ENCODE data around the gene SYTL1.
A peak's percentile ranks its signal among the peaks of the same experiment; 100 is the strongest.

SYTL1 gene

GRCh38 chr1:27349784-27350662 lies 8.2 kb downstream of the SYTL1 start:
- H3K4me3 Mint-ChIP-seq: no peak overlapping the region
- peaks cover 4% of the 10 kb centered on the region for H3K4me1 Mint-ChIP-seq
- ATAC-seq (no peak), DNase-seq (no peak)
- H3K36me3 Mint-ChIP-seq (ENCODE audit: low read depth): peaks cover 5% of the 10 kb centered on the region
- H3K9me3 Mint-ChIP-seq: no peaks in the 10 kb centered on the region
- H3K27me3 Mint-ChIP-seq: no peaks in the 10 kb centered on the region
- no peak overlapping the region for H3K27ac Mint-ChIP-seq

GRCh38 chr1:27350663-27351540 lies 9.1 kb downstream of the SYTL1 start:
- DNase-seq (no peak), ATAC-seq (no peak)
- no peaks in the 10 kb centered on the region for H3K9me3 Mint-ChIP-seq
- no peaks in the 10 kb centered on the region for H3K27me3 Mint-ChIP-seq
- H3K4me1 Mint-ChIP-seq: peaks cover 11% of the 10 kb centered on the region
- peaks cover 5% of the 10 kb centered on the region for H3K36me3 Mint-ChIP-seq (ENCODE audit: low read depth)
- H3K4me3 Mint-ChIP-seq: no peak overlapping the region
- H3K27ac Mint-ChIP-seq: no peak overlapping the region

GRCh38 chr1:27351541-27352107 lies 9.8 kb downstream of the SYTL1 start:
- Mint-ChIP-seq H3K9me3 (no peaks in the 10 kb centered on the region), H3K27me3 (no peaks in the 10 kb centered on the region), H3K4me3 (no peak overlapping the region), H3K4me1 (peaks cover 19% of the 10 kb centered on the region), H3K27ac (no peak overlapping the region), H3K36me3 (ENCODE audit: low read depth) (peaks cover 2% of the 10 kb centered on the region)
- no peak for DNase-seq
- ATAC-seq: no peak

GRCh38 chr1:27353166-27353565 lies 11.3 kb downstream of the SYTL1 start:
- Mint-ChIP-seq H3K27me3 (no peaks in the 10 kb centered on the region), H3K9me3 (no peaks in the 10 kb centered on the region), H3K36me3 (ENCODE audit: low read depth) (no peaks in the 10 kb centered on the region), H3K27ac (no peak overlapping the region), H3K4me1 (peaks cover 29% of the 10 kb centered on the region), H3K4me3 (no peak overlapping the region)
- ATAC-seq (no peak), DNase-seq (no peak)

- Mint-ChIP-seq H3K27ac (no peak overlapping the region), H3K4me1 (peaks cover 30% of the 10 kb centered on the region), H3K27me3 (no peaks in the 10 kb centered on the region), H3K36me3 (ENCODE audit: low read depth) (no peaks in the 10 kb centered on the region), H3K9me3 (no peaks in the 10 kb centered on the region), H3K4me3 (no peak overlapping the region)
- DNase-seq: no peak
- ATAC-seq: no peak
These were observed 11.8 kb downstream of the SYTL1 start for GRCh38 chr1:27353629-27354028.

GRCh38 chr1:27355683-27356082 lies 13.9 kb downstream of the SYTL1 start:
- Mint-ChIP-seq H3K4me3 (peak overlapping the region; percentile 0), H3K27ac (no peak overlapping the region), H3K36me3 (ENCODE audit: low read depth) (no peaks in the 10 kb centered on the region), H3K27me3 (peaks cover 6% of the 10 kb centered on the region), H3K4me1 (peaks cover 46% of the 10 kb centered on the region), H3K9me3 (no peaks in the 10 kb centered on the region)
- ATAC-seq: no peak
- DNase-seq: no peak

- DNase-seq (no peak), ATAC-seq (no peak)
- no peaks in the 10 kb centered on the region for H3K36me3 Mint-ChIP-seq (ENCODE audit: low read depth)
- H3K27ac Mint-ChIP-seq: no peak overlapping the region
- no peaks in the 10 kb centered on the region for H3K9me3 Mint-ChIP-seq
- H3K27me3 Mint-ChIP-seq: peaks cover 6% of the 10 kb centered on the region
- H3K4me1 Mint-ChIP-seq: peaks cover 46% of the 10 kb centered on the region
- H3K4me3 Mint-ChIP-seq: peak overlapping the region; percentile 67
These were observed 14.4 kb downstream of the SYTL1 start for GRCh38 chr1:27356277-27356618.

DNA sequence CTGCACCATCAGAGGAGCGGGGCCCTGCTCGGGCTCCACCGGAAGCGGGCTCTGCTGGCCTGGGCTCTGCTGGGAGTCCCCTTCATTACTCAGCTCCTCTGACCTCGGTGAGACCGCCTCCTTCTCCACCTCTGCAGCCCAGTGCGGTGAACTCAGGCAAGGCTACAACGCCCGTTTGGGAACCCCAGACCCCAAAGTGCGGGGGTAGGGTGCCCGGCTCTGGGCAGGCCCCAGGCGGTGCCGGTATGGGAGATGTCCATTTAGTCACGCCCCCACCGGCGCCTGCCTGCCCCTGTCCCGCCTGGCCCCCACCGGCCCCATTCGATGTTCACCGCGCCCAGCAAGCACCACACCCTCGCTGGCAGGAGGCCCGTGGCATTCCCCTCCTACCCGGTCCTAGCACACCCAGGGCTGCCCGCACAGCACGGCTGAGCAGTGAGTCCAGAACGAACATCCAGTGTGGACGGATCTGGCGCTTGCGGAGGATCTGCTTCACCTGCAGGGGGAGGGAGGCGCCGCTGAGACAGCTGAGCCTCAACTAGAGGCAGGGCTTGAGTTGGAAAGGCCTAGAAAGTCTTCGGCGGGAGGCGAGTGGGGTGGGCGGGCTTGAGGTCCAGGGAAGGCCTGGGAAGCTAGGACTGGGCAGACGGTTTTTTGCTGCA lies 14.9 kb downstream of the SYTL1 start:
- ATAC-seq (peak; percentile 75), DNase-seq (peak; percentile 61)
- peak overlapping the region; percentile 73 for H3K27ac Mint-ChIP-seq
- peaks cover 46% of the 10 kb centered on the region for H3K4me1 Mint-ChIP-seq
- H3K9me3 Mint-ChIP-seq: no peaks in the 10 kb centered on the region
- H3K36me3 Mint-ChIP-seq (ENCODE audit: low read depth): no peaks in the 10 kb centered on the region
- H3K4me3 Mint-ChIP-seq: peak overlapping the region; percentile 67
- H3K27me3 Mint-ChIP-seq: peaks cover 6% of the 10 kb centered on the region

- peak overlapping the region; percentile 67 for H3K4me3 Mint-ChIP-seq
- no peaks in the 10 kb centered on the region for H3K36me3 Mint-ChIP-seq (ENCODE audit: low read depth)
- peak; percentile 48 for ATAC-seq
- peak overlapping the region; percentile 73 for H3K27ac Mint-ChIP-seq
- no peaks in the 10 kb centered on the region for H3K9me3 Mint-ChIP-seq
- peaks cover 46% of the 10 kb centered on the region for H3K4me1 Mint-ChIP-seq
- H3K27me3 Mint-ChIP-seq: peaks cover 6% of the 10 kb centered on the region
- peak; percentile 85 for DNase-seq
These were observed 15.6 kb downstream of the SYTL1 start for GRCh38 chr1:27357281-27358037.

- Mint-ChIP-seq H3K9me3 (no peaks in the 10 kb centered on the region), H3K27ac (no peak overlapping the region), H3K4me1 (peaks cover 46% of the 10 kb centered on the region), H3K4me3 (peak overlapping the region; percentile 67), H3K27me3 (peaks cover 6% of the 10 kb centered on the region), H3K36me3 (ENCODE audit: low read depth) (no peaks in the 10 kb centered on the region)
- ATAC-seq: no peak
- DNase-seq: no peak
These were observed 16.5 kb downstream of the SYTL1 start for GRCh38 chr1:27358038-27358927.

- Mint-ChIP-seq H3K4me3 (no peak overlapping the region), H3K36me3 (ENCODE audit: low read depth) (no peaks in the 10 kb centered on the region), H3K9me3 (no peaks in the 10 kb centered on the region), H3K27ac (no peak overlapping the region), H3K27me3 (peaks cover 6% of the 10 kb centered on the region), H3K4me1 (peaks cover 46% of the 10 kb centered on the region)
- ATAC-seq (no peak), DNase-seq (no peak)
These were observed 17.1 kb downstream of the SYTL1 start for GRCh38 chr1:27358928-27359313.

DNA sequence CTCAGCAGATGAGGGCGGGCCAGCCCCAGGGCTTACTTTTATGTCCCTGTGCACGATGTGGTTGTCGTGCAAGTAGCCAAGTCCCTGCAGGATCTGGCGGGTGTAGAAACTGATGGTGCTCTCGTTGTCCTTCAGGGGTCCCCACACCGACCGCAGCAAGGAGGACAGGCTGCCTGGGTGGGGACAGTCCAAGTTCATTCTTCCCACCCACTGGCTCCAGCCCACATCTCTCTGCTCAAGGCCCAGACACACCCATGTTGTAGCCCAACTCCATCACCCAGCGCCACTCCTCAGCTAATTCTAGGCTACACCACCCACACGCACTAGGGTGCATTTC lies 18.0 kb downstream of the SYTL1 start:
- peak overlapping the region; percentile 68 for H3K4me3 Mint-ChIP-seq
- H3K4me1 Mint-ChIP-seq: peaks cover 53% of the 10 kb centered on the region
- no peak overlapping the region for H3K27ac Mint-ChIP-seq
- ATAC-seq (no peak), DNase-seq (no peak)
- no peaks in the 10 kb centered on the region for H3K36me3 Mint-ChIP-seq (ENCODE audit: low read depth)
- peaks cover 6% of the 10 kb centered on the region for H3K27me3 Mint-ChIP-seq
- no peaks in the 10 kb centered on the region for H3K9me3 Mint-ChIP-seq

Measured in activated naive CD8-positive, alpha-beta T cell treated with anti-CD3 and anti-CD28 coated beads, Interleukin-2, amount 50 U/mL, for 24 hours (primary cell).